Neural cell (in vitro differentiated cells): Measurements from ENCODE around the gene ELOVL1. TPM values are rescaled to one million over a fixed set of nuclear protein-coding genes. Genes with fewer than 3 reads are reported as not detected.

Source experiments
- H2AFZ ChIP-seq: fragments of 200-600, 300-800 bp; sonication (generic), shearing (Covaris generic); 2 replicates; pipeline ENCODE4 v1.6.0; 2014; ENCODE audit warnings: low read depth, mild to moderate bottlenecking, antibody characterized with exemption, low read length, moderate library complexity
- H3F3A ChIP-seq: fragments of 200-600 bp; shearing (Covaris generic); 2 replicates; pipeline ENCODE4 v1.6.1; 2016; ENCODE audit warnings: mild to moderate bottlenecking, moderate library complexity, mixed read lengths, antibody characterized with exemption, low read length; ENCODE audit not compliant: insufficient read depth, poor library complexity, severe bottlenecking
- H3K27ac ChIP-seq: fragments of 200-600, 300-800 bp; sonication (generic), shearing (Covaris generic); 2 replicates; pipeline ENCODE4 v1.5.1; 2014; ENCODE audit warnings: mild to moderate bottlenecking, low read length, moderate library complexity
- H3K27me3 ChIP-seq: fragments of 300-800, 200-600 bp; sonication (generic), shearing (Covaris generic); 2 replicates; pipeline ENCODE4 v1.6.0; 2014; ENCODE audit warnings: mild to moderate bottlenecking, low read depth, low read length, moderate library complexity; ENCODE audit not compliant: insufficient read depth
- H3K36me3 ChIP-seq: fragments of 300-800, 200-600 bp; sonication (generic), shearing (Covaris generic); 2 replicates; pipeline ENCODE4 v1.5.1; 2014; ENCODE audit warnings: mild to moderate bottlenecking, antibody characterized with exemption, low read length, moderate library complexity; ENCODE audit not compliant: insufficient read depth
- H3K4me2 ChIP-seq: fragments of 300-800, 200-600 bp; sonication (generic), shearing (Covaris generic); 2 replicates; pipeline ENCODE4 v1.6.0; 2014; ENCODE audit warnings: mild to moderate bottlenecking, low read length
- H3K4me3 ChIP-seq: fragments of 300-800, 200-600 bp; sonication (generic), shearing (Covaris generic); 2 replicates; pipeline ENCODE4 v1.5.1; 2014; ENCODE audit warnings: mild to moderate bottlenecking, low read length, moderate library complexity
- H3K79me2 ChIP-seq: fragments of 200-600 bp; shearing (Covaris generic); replicated peaks from 2 replicates; pipeline ENCODE4 v1.6.0; 2014; ENCODE audit warnings: mild to moderate bottlenecking, low read length, moderate library complexity; ENCODE audit not compliant: insufficient read depth
- H3K9ac ChIP-seq: fragments of 300-800, 200-600 bp; sonication (generic), shearing (Covaris generic); 2 replicates; pipeline ENCODE4 v1.6.1; 2016; ENCODE audit warnings: mild to moderate bottlenecking, low read length, mixed read lengths
- H3K9me2 ChIP-seq: fragments of 200-600 bp; shearing (Covaris generic); 2 replicates; pipeline ENCODE4 v1.6.1; 2016; ENCODE audit warnings: mild to moderate bottlenecking, low read length, mixed read lengths; ENCODE audit not compliant: insufficient read depth
- H3K9me3 ChIP-seq: fragments of 200-600, 300-800 bp; sonication (generic), shearing (Covaris generic); 2 replicates; pipeline ENCODE4 v1.6.1; 2016; ENCODE audit warnings: mild to moderate bottlenecking, mixed run types, low read length, moderate library complexity, mixed read lengths
- H4K20me1 ChIP-seq: fragments of 200-600 bp; shearing (Covaris generic); 2 replicates; pipeline ENCODE4 v1.6.1; 2016; ENCODE audit warnings: mild to moderate bottlenecking, mixed run types; ENCODE audit not compliant: insufficient read depth
- CTCF ChIP-seq: fragments of 450-650 bp; IDR thresholded peaks from 2 replicates; pipeline ENCODE4 v1.5.1; 2014; ENCODE audit warnings: antibody characterized with exemption, mild to moderate bottlenecking, moderate library complexity; ENCODE audit not compliant: poor library complexity, severe bottlenecking
- EP300 ChIP-seq: fragments of 450-650 bp; conservative IDR thresholded peaks from 2 replicates; pipeline ENCODE4 v1.6.1; 2014; ENCODE audit warnings: antibody characterized with exemption, mild to moderate bottlenecking, moderate library complexity; ENCODE audit not compliant: poor library complexity, severe bottlenecking
- EZH2 ChIP-seq: fragments of 200-600, 300-800 bp; shearing (Covaris generic), sonication (generic); IDR thresholded peaks from 2 replicates; pipeline ENCODE4 v1.6.1; 2014; ENCODE audit warnings: antibody characterized with exemption, low read length, borderline replicate concordance, mild to moderate bottlenecking; ENCODE audit not compliant: insufficient read depth, poor library complexity, severe bottlenecking
- MXI1 ChIP-seq: fragments of 450-650 bp; conservative IDR thresholded peaks from 2 replicates; pipeline ENCODE4 v1.6.1; 2014; ENCODE audit warnings: antibody characterized with exemption, mild to moderate bottlenecking; ENCODE audit not compliant: poor library complexity, severe bottlenecking
- POLR2AphosphoS5 ChIP-seq: IDR thresholded peaks from 2 replicates; pipeline ENCODE4 v1.6.1; 2012
- RAD21 ChIP-seq: fragments of 450-650 bp; conservative IDR thresholded peaks from 2 replicates; pipeline ENCODE4 v1.6.1; 2014; ENCODE audit warnings: antibody characterized with exemption, mild to moderate bottlenecking, moderate library complexity
- REST ChIP-seq: IDR thresholded peaks from 2 replicates; pipeline ENCODE4 v1.6.1; 2012; ENCODE audit warnings: borderline replicate concordance
- SMC3 ChIP-seq: fragments of 450-650 bp; conservative IDR thresholded peaks from 2 replicates; pipeline ENCODE4 v1.6.1; 2014; ENCODE audit warnings: antibody characterized with exemption, mild to moderate bottlenecking, moderate library complexity; ENCODE audit not compliant: poor library complexity
- TAF1 ChIP-seq: IDR thresholded peaks from 2 replicates; pipeline ENCODE4 v1.6.1; 2012; ENCODE audit warnings: low read depth
- polyA plus RNA-seq: library from polyadenylated mRNA; depleted of rRNA; stranded (reverse); fragments of >200 nt; gene quantifications from 2 replicates; pipeline ENCODE4 v1.2.3, GENCODE V29; 2014

The ELOVL1 gene
- polyA plus RNA-seq, 1 donor from 2014 or later, result 12.9 TPM

GRCh38 chr1:43368646-43369020 is 822 bp upstream of the ELOVL1 start:
- peak overlapping the region; percentile 9 for H3K27ac ChIP-seq
- H3K9me2 ChIP-seq, result no peaks in the 10 kb centered on the region
- no peaks in the 10 kb centered on the region for H3F3A ChIP-seq
- TF ChIP-seq TAF1 (no peak), MXI1 (no peak), POLR2AphosphoS5 (no peak), RAD21 (no peak), REST (no peak), SMC3 (no peak), CTCF (no peak), EP300 (no peak), EZH2 (no peak)
- H4K20me1 ChIP-seq, result no peaks in the 10 kb centered on the region
- H2AFZ ChIP-seq, result no peak overlapping the region
- no peaks in the 10 kb centered on the region for H3K36me3 ChIP-seq
- H3K9me3 ChIP-seq, result no peaks in the 10 kb centered on the region
- peak overlapping the region; percentile 51 for H3K9ac ChIP-seq
- H3K79me2 ChIP-seq, result peaks cover 3% of the 10 kb centered on the region
- H3K4me3 ChIP-seq, result peak overlapping the region; percentile 61
- H3K4me2 ChIP-seq, result no peak overlapping the region
- H3K27me3 ChIP-seq, result no peaks in the 10 kb centered on the region

- Histone ChIP-seq H3K9ac (no peak overlapping the region), H3F3A (no peaks in the 10 kb centered on the region), H3K79me2 (peaks cover 3% of the 10 kb centered on the region), H3K9me3 (no peaks in the 10 kb centered on the region), H3K9me2 (no peaks in the 10 kb centered on the region), H3K27ac (no peak overlapping the region), H3K27me3 (no peaks in the 10 kb centered on the region), H3K4me2 (no peak overlapping the region), H2AFZ (no peak overlapping the region), H3K36me3 (no peaks in the 10 kb centered on the region), H4K20me1 (no peaks in the 10 kb centered on the region), H3K4me3 (peak overlapping the region; percentile 53)
- TF ChIP-seq CTCF (no peak), MXI1 (no peak), SMC3 (no peak), EP300 (no peak), POLR2AphosphoS5 (no peak), TAF1 (no peak), RAD21 (no peak), EZH2 (no peak), REST (no peak)
Observed at GRCh38 chr1:43367026-43367903, 546 bp downstream of the ELOVL1 start.
